Vagina (tissue), 2 donors: ENCODE measurements around the gene LIN37.

Experiments
- CTCF ChIP-seq, 3 experiments: fragments of 450-650 bp in 2 of 3; fragments of 200-600 bp in 1 of 3; sonication (generic) in 1 of 3; IDR thresholded peaks; one replicate each; pipeline ENCODE4 v1.5.1; 2017 to 2019; ENCODE audit warnings: antibody characterized with exemption in 3 of 3, mild to moderate bottlenecking in 2 of 3, moderate library complexity in 2 of 3
- POLR2A ChIP-seq, 2 donors: fragments of 450-650 bp; IDR thresholded peaks; one replicate each; pipeline ENCODE4 v1.6.1; 2017; ENCODE audit warnings: antibody characterized with exemption in 2 of 2, mild to moderate bottlenecking in 2 of 2, moderate library complexity in 2 of 2
- POLR2AphosphoS5 ChIP-seq, 2 donors: sonication (generic); formaldehyde crosslinking; IDR thresholded peaks; one replicate each; pipeline ENCODE4 v1.9.0; 2017; ENCODE audit warnings: antibody characterized with exemption in 2 of 2, mild to moderate bottlenecking in 2 of 2, low read depth in 1 of 2; ENCODE audit not compliant: insufficient read depth in 1 of 2

GRCh38 chr19:35797663-35798062 is 49.3 kb downstream of the LIN37 start:
- TF ChIP-seq CTCF (IDR thresholded peaks at IDR 0.05) = no peak
- no peak for TF ChIP-seq POLR2A (IDR thresholded peaks at IDR 0.05)
- no peak for TF ChIP-seq POLR2AphosphoS5 (IDR thresholded peaks at IDR 0.05; ENCODE audit: insufficient read depth in 1 of 2, low read depth in 1 of 2)
